CD4-positive, alpha-beta T cell treated with Interleukin-6 at 100 ng/mL for 8 hours (primary cell): ENCODE results near the gene ZNF470.

Experiments used
- DNase-seq: peaks from one replicate; pipeline ENCODE4 v3.0.0-alpha.2; 2020; ENCODE audit warnings: mixed read lengths, low spot score

ZNF470 gene

DNA sequence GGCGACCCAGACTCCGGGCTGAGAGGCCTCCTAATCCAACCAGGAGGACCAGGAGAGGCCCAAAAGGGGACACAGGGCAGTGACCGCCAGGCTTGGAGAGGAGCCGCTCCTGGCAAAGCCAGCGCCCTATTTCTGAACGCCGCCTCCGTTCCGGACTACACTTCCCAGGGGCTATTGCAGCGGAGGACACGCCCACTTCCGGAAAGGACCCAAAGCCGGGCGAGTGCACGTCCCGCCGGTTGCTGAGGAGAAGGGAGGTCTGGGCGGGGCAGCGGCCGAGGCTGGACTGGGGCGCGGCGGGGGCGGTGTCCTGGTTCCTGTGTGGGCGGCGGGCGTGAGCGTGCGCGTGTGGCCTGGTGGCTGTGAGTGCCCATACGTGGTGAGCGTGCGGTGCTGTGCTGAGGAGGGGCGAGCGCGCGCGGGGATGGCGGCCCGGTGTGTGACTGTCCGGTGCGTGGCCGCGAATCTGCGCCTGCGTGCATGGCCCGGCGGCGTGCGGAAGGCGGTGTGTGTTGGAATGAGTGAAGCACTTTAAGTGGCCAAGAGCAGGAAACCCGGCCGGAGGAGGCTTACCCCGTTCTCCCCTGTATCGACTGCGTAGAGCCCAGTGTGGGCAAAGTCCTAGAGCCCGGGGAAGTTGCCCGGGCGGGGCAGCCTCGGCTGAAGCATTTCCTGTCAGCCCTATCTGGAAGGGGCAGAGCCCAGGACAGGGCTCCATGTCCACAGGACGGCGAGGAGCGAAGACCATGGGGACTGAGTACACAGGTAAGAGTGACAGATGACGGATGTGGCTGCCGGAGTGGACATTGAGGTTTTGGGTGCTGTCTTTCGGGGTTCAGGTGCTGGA lies at the start of gene ZNF470:
Gene ZNF470 (plus strand): TSS at position 195 of the 847 bp plus-strand sequence. CDS start 2,844 bp downstream, outside the sequence.
- peak; percentile 87 for DNase-seq

DNA sequence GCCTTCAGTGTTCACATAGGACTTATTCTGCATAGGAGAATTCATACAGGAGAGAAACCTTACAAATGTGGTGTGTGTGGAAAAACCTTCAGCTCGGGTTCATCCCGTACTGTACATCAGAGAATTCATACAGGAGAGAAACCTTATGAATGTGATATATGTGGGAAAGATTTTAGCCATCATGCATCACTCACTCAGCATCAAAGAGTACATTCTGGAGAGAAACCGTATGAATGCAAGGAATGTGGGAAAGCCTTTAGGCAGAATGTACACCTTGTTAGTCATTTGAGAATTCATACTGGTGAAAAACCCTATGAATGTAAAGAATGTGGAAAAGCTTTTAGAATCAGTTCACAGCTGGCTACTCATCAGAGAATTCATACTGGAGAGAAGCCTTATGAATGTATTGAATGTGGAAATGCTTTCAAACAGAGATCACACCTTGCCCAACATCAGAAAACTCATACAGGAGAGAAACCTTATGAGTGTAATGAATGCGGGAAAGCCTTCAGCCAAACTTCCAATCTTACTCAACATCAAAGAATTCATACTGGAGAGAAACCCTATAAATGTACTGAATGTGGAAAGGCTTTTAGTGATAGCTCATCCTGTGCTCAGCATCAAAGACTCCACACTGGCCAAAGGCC lies 41.9 kb upstream of the ZNF470 start:
- DNase-seq = no peak

DNA sequence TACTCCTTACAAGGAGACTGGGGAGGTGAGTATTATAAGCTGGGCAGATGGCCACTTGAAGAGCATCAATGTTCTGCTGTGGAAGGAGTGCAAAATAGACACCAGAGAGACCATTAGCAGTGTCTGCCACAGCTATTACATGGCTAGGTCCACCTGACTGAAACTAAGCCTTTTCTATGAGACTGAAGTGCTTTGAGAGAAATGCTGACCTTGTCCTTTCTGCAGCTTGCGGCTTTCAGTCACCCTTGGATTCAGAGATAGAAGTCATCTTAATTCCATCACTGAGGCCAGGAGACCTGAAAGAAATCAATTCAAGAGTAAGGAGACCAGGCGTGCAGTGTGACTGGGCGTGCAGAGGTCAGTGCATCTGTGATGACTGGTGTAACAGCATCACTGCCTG lies 29.8 kb upstream of the ZNF470 start:
- DNase-seq = no peak

DNA sequence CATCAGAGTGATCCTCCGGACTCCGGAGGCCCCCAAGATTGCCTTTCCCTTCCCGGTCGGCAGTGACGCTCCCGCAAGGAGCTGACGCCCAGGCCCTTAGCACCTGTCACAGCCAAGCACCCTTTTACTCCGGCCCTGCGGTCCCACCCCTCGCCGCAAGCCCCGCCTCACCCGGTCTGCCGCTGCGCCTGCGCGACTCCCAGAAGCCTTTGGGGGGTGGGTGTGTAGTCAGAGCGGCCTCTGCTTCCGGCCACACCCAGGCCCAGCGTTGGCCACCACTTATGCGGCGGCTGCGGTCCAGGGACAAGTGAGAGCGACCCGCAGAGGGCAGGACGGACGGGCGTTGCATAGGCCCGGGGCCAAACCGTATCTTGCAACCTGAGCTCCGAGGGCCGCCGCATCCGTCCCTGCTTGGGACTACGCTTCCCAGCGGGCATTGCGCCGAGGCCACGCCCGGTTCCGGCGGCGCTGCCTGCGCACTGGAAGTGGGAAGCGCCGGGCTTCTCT lies 29.0 kb upstream of the ZNF470 start:
- DNase-seq = peak; percentile 91

DNA sequence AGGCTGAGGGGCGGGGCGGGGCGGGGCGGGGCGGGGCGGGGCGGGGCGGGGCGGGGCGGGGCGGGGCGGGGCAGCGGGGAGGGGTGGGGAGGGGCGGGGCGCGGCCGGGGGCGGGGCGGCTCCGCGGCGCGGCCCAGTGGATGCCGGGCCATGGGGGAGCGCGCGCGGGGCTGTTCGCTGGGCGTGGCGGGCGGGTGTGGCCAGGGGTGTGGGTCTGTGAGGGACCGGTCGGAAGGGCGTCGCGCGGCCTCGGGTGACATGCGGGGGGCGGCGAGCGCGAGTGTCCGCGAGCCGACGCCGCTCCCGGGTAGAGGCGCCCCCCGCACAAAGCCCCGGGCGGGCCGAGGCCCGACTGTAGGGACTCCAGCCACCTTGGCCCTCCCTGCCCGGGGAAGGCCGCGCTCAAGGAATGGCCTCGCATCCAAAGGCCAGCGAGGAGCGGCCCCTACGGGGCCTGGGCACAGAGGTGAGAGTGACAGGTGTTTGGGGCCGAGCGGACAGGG lies 28.5 kb upstream of the ZNF470 start, which contains the start of gene ZFP28:
Gene ZFP28 (plus strand): TSS at position 188 of the 503 bp plus-strand sequence. CDS start 71 bp downstream, at position 259.
- DNase-seq = no peak

DNA sequence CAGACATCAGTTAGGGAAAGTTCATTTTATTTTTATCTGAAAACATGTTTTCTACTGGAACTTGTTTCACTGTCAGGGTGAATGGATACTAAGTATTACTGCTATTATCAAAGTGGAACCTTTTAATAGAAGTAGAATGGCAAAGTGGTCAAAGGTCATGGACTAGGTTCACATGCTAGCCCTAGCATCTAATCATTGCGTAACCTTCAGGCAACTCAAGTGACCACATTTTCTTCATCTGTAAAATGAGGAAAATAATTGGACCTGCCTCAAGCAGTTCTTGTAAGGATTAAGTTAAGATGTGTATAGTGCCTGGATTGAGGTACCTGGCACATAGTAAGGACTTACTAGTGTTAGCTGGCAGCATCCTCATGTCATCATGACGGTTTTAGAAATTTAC lies 23.5 kb upstream of the ZNF470 start:
- no peak for DNase-seq

DNA sequence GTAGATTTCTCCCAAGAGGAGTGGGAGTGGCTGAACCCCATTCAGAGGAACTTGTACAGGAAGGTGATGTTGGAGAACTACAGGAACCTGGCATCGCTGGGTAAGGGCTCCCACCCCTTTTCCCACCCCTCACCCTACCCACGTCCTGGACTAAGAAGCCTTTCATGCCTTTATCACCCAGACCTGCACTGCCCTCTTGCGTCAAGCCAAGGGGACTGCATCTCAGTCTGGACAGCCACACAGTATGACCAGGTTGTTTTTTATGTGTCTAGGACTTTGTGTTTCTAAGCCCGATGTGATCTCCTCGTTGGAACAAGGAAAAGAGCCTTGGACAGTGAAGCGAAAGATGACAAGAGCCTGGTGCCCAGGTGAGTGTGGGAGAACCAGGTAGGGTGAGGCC lies 19.7 kb upstream of the ZNF470 start:
- no peak for DNase-seq

DNA sequence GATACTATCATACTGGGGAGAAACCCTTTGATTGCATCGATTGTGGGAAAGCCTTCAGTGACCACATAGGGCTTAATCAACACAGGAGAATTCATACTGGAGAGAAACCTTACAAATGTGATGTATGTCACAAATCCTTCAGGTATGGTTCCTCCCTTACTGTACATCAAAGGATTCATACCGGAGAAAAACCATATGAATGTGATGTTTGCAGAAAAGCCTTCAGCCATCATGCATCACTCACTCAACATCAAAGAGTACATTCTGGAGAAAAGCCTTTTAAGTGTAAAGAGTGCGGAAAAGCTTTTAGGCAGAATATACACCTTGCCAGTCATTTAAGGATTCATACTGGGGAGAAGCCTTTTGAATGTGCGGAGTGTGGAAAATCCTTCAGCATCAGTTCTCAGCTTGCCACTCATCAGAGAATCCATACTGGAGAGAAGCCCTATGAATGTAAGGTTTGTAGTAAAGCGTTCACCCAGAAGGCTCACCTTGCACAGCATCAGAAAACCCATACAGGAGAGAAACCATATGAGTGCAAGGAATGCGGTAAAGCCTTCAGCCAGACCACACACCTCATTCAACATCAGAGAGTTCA lies 12.9 kb upstream of the ZNF470 start:
- no peak for DNase-seq

DNA sequence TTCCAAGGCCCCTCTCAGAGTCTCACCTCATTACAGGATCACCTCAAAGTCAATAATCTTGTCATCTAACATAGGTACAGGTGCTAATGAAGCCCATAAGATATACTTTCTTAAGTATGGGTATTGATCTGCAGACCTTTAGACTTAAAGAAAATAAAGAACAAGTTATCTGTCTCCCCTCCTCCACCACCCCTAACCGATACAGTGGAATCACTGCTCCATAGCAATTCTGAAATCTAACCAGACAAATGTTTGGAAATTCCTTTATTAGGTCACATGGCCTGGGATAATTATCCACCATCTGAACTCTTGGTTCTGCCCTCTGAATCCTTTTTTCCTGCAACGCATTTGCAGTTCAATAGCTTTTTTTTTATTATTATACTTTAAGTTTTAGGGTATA lies 4.5 kb upstream of the ZNF470 start:
- DNase-seq = no peak

DNA sequence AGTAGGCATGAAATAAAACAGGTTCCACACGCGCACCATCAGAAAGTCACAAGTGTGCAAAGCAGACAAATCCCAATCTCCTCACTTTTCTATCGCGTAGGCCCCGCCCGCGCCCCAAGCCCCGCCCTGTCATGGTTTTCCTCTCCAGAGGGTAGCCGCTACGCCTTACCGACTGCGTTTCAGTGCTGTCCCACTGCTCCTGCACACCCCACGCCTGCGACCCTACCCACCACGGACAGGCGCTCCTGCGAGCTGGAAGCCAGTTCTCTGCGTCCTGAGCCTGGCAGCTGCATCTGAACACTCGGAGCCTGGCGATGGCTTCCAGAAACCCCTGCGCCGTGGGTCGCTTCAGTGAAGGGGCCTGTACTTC lies 379 bp upstream of the ZNF470 start:
- peak; percentile 7 for DNase-seq

DNA sequence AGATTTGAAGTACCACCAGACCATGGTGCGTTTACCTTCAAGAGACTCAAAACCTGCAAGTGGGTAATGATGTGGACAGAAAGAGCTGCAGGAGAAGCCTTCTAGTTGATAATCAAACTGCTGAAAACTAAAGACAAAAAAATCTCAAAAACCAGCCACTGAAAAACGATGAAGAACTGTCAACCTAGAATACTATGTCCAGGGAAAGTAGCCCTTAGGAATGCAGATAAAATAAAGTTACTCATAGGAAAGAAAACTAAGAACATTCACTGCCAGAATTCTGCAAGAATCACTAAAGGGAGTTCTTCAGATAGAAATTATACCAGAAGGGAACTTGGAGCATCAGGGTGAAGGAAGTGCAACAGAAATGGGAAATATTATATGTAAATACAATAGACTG lies 5.3 kb downstream of the ZNF470 start:
- no peak for DNase-seq

DNA sequence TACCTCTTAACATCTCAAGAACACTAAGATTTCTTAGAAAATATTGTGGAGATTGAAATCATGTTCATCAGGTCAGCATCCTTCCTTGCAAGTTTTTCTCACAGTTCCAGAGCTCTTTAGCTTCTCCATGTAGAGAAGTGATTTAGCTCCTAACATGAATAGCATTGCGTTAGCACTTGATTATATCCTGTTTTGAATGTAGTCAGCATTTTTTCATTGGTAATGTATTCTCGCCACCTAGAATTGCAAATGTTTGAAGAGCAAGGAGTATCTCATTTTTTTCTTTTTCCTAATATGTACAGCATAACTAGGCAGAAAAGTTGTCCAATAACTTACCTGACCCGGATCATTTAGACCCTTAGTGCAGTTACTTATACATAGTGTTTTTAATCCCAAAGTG lies 6.6 kb downstream of the ZNF470 start:
- no peak for DNase-seq

DNA sequence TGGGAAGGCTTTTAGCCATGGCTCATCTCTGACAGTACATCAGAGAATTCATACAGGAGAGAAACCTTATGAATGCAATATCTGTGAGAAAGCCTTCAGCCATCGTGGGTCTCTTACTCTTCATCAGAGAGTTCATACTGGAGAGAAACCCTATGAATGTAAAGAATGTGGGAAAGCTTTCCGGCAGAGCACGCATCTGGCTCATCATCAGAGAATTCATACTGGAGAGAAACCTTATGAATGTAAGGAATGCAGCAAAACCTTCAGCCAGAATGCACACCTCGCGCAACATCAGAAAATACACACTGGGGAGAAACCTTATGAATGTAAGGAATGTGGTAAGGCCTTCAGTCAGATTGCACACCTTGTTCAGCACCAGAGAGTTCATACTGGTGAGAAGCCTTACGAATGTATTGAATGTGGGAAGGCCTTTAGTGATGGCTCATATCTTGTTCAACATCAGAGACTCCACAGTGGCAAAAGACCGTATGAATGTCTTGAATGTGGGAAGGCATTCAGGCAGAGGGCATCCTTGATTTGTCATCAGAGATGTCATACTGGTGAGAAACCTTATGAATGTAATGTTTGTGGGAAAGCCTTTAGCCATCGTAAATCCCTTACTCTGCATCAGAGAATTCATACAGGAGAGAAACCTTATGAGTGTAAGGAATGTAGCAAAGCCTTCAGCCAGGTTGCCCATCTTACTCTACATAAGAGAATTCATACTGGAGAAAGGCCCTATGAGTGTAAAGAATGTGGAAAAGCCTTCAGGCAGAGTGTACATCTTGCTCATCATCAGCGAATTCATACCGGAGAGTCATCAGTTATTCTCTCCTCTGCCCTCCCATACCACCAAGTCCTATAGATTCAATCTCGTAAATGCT lies 10.7 kb downstream of the ZNF470 start:
- DNase-seq = no peak

DNA sequence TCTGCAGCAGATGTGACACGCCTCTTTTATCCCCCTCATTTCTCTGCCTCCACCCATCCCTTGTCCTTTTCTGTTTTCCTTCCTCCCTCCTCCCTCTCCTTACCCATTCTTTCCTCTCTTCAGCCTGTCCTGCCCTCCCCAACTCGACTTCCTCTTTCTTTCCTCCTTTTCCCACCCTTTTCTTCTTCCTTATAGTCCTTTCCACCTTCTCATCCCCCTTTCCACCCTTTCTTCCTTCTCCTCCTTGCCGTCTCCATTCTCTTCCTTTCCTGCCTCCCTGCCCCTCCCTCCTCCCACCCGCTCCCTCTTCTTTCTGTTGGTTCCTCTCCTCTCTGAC lies 27.1 kb downstream of the ZNF470 start:
- no peak for DNase-seq

DNA sequence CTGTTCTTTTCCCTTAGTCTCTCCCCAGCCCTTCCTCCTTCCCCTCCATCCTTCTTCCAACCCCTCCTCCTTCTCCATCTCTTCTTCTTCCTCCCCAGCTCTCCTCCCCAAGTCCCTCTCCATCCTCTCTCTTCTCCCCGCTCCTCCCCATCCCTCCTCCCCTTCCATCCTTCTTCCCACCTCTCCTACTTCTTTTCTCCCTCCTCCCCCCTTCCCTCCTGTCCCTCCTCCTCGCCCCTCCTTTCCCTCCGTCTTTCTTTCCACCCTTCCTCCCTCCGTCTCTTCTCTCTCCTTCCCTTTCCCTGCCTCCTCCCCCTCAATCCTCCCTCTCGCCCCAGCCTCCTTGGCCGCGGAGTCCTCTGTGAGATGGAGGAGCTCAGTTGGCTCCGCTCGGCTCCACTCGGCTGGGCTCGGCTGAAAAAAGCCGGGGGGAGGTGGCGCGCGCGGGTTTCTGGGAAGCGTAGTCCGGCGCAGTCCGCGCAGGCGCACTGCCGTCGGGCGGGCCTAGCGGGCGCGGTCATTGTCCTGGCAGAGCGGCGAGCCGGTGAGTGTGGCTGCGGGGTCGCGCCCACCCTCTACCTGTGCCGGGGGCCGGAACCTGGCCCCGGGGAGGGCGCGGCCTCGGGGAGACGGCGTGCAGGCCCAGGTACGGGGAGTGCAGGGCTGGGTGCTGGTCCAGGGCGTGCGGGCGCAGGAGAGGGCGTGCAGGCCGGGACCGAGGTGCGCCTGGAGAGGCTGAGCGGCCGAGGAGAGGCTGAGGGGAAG lies 27.7 kb downstream of the ZNF470 start, which contains the start of gene ZNF71:
Gene ZNF71 (plus strand): TSS at position 520 of the 765 bp plus-strand sequence. CDS start 6,257 bp downstream, outside the sequence.
- DNase-seq = peak; percentile 84

DNA sequence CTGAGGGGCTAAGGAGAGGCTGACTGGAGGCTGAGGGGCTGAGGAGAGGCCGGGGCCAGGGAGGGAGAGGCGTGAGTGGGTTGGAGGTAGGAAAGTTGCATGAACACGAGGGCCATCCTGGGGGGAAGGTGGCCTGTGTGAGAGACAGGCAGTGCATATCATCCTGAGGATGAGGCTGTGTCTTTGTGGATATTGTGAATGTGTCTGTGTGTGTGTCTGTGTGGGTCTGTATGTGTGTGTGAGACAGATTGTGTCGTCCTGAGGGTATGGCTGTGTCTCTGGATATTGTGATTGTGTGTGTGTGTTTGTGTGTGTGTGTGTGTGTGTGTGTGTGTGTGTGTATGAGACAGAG lies 28.3 kb downstream of the ZNF470 start:
- no peak for DNase-seq

DNA sequence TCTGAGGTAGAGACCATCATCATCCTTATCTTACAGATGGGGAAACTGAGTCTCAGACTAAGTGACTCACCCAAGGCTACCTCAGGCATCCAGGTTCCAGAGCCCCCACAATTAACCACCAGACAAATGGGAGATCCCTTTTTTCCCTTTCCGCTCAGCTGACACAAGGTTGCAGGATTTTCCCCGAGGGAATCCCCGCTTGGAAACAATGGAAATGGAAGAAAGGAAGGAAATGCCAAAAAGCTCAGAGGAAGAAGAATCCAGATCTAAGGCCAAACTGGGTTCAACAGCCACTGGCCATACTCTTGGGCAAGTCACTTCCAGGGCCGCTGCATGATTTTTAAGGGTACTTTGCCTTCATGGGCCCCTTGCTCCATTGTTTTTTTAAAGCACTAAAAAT lies 29.4 kb downstream of the ZNF470 start:
- DNase-seq = no peak

DNA sequence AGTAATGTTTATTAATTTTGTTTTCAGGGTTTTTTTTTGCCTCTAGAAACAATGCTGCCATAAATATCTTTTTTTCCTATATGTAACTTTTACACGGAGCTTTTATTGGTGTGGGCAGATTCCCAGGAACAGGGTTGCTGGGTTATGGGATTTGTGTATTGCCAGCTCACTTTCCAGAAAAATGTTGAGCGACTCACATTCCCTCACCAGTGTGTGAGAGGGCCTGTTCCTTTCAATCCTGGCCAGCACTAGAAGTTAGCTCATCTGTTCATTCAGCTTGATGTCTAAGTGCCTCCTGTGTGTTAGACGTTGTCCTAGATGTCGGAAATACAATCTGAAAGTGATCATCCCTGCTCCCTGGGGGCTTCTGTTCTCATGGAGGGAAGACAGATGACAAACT lies 30.4 kb downstream of the ZNF470 start:
- no peak for DNase-seq

DNA sequence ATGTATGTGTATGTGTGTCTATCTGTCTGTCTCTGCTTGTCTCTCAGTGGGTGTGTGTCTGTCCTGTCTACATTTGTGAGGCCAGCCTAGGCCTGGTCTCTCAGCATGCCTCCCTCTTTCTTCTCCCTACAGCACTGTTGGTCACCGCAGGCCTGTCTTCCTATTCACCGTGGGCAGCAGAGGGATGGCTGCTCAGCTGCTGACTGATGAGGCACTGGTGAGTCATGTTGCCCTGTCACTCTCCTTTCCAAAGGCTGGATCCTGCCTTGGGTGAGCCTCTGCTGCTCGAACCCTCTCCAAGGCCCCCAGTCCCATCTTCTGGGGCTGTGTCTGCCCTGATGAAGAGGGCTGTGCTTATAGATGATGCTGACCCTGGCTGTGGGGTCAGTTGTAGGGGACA lies 34.1 kb downstream of the ZNF470 start:
- no peak for DNase-seq

DNA sequence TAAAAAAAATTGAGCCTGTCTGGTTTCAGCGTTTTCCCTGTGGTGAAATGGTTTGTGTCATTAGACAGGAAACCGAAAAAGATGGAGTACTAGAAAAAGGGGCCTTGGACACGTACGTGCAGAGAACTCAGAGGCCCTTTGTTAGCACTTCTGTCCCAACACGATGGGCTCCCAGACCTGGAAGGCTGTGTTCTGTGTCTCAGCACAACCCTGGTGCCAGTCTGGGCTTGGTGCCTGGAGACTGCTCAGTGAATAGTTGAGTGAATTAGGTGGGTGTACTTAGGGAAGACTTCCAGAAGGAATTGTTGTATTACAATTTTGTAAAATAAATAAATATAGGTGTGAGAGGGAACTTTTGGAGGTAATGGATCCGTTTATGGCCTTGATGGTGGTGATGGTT lies 36.6 kb downstream of the ZNF470 start:
- no peak for DNase-seq
